Stimulated activated CD4-positive, alpha-beta T cell treated with anti-CD3 and anti-CD28 coated beads, Interleukin-1b, Interleukin-23, amount 100 ng/mL, for 48 hours (primary cell): Measurements from ENCODE around the gene EPS8L1.

ENCODE experiments used
- DNase-seq: peaks from one replicate; pipeline ENCODE4 v3.0.0-alpha.2; 2020

Gene EPS8L1

DNA sequence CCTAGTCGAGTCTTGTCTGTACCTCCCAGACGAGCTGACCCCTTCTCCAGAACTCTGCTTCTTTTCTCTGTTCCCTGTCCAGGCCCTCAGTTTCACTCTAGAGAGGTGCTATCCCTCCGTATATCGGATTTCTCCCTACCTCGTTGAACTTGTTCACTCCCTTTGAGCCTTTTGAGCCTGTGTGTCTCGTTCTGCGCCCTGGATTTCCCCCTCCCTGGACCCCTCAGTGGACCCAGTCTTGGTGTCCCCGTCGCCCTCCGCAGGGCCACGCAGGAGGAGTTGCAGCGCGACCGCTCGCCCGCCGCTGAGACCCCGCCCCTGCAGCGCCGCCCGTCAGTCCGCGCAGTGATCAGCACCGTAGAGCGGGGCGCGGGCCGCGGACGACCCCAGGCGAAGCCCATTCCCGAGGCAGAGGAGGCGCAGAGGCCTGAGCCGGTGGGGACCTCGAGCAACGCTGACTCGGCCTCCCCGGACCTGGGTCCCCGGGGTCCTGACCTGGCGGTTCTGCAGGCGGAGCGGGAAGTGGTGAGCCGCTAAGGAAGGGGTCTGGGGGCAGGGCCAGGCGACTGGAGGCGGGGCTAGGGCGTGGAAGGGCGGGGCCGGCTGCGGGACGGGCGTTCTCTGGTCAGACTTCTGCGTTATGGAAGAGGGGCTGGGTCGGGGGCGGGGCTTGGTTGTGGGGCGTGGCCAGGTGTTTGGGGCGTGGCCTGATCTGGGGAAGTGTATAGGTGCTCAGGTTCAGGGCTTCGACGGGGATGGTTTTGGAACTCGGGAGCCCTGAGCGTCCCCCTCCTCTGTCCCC lies 5.5 kb downstream of the EPS8L1 start:
- peak; percentile 92 for DNase-seq

GRCh38 chr19:55081770-55082019 lies 6.0 kb downstream of the EPS8L1 start:
- DNase-seq = no peak

GRCh38 chr19:55082020-55082851 lies 6.6 kb downstream of the EPS8L1 start:
- peak; percentile 69 for DNase-seq

GRCh38 chr19:55083004-55083850 lies 7.6 kb downstream of the EPS8L1 start:
- no peak for DNase-seq

DNA sequence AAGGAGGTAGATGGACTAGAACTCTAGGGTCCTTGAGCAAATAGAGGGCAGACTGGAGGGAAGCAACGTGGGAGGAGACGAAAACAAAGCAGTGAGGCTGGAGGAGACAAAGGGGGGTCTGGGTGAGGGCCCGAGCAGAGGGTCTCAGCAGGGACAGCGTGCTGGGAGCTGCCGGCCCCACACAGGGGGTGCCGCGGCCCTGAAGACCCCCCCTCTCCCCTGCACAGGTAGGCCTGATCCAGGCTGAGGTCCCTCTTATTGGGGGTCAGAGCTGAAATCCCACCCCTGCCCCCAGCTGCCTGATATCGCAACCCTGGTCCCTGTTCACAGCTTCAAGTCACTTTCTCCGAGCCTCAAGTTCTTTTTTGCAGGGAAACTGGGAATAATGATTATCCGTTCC lies 8.7 kb downstream of the EPS8L1 start:
- DNase-seq = no peak

GRCh38 chr19:55085923-55086715 lies 10.4 kb downstream of the EPS8L1 start:
- no peak for DNase-seq

DNA sequence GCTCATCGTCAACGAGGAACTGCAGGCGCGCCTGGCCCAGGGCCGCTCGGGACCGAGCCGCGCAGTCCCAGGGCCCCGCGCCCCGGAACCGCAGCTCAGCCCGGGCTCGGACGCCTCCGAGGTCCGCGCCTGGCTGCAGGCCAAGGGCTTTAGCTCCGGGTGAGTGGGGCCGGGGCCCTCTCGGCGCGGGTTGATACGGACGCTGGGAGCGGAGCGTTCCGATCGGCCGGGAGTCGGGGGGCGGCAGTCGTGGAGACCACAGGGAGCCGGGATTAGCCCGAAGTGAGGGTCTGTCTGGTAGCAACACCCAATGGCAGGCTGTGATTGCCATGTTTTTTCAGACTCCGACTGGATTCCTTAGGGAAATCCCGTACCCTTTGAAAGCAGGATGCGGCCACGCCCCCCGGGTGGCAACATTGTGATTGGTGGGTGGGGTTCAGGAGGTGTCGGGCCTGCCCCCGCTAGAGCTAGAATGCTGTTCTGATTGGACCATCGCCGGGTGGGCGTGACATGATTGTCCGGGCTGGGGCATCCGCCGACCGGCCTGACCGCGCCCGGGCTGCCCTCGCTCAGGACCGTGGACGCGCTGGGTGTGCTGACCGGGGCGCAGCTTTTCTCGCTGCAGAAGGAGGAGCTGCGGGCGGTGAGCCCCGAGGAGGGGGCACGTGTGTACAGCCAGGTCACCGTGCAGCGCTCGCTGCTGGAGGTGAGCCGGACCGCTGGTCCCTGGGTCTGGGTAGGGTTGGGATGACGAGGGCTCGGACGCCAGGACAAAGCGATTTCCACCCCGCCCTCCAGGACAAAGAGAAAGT lies 11.3 kb downstream of the EPS8L1 start:
- DNase-seq = peak; percentile 53

- no peak for DNase-seq
Measured at GRCh38 chr19:55087542-55087901, 11.9 kb downstream of the EPS8L1 start.

GRCh38 chr19:55088021-55088451 lies 12.4 kb downstream of the EPS8L1 start:
- DNase-seq = no peak

DNA sequence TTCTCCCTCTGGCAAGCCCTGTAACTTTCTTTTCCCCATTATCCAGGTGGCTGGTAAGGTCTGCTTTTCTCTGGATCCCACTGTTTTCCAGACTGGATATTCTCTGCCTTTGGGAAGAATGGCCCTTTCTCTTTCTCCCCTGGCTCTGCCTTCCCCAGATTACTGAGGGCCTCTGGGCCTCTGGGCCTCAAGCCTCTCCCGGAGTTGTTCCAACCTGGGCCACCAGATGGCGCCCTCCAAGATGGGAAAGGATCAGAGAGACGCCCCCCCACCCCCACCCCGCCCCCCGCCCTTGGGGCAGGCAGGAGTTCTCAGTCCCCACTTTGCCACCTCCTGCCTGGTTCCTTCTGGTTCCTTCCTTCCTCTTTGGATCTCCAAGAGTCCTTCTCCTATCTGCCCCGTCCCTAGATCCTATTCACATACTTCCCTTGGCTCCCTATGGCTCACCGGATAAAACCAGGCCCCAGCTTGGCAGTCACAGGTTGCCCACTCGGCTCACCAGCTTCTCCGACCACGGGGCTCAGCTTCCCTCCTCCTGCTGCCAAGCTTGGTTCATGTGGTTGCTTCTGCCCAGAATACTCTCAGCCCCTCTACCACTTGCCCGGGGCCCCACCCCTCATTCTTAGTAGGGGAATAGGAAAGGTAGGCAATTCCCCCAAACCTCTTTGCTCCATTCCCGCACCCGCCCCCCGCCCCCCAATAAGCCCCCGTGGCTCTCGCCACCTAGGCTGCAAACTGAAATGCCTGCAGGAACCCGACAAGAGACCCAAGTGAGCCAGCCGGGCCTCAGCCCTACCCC lies 13.1 kb downstream of the EPS8L1 start:
- DNase-seq = peak; percentile 81

GRCh38 chr19:55089342-55089944 lies 13.8 kb downstream of the EPS8L1 start:
- DNase-seq = no peak

DNA sequence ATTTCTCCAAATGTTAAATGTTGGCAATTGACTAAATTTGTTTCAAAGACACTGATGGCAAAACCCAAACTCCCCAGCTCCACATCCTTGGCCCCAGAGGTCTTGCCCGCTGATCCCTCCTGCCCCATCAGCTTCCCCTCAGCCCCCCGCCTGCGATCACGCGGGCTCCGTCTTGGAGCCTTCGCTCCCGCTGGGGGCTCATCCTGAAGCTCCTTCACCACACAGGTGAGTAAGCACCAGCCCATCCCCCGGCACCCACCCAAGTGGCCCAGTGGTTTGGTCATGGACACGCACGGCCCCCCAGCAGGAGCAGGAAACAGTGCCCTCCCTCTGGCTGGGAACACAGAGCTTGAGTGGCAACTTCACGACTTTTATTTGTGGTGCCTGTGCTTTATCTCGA lies 14.9 kb downstream of the EPS8L1 start:
- no peak for DNase-seq

- DNase-seq = no peak
Measured at GRCh38 chr19:55091126-55091910, 15.6 kb downstream of the EPS8L1 start.

- DNase-seq = no peak
Measured at GRCh38 chr19:55091955-55092354, 16.3 kb downstream of the EPS8L1 start.

- no peak for DNase-seq
Measured at GRCh38 chr19:55092423-55093318, 17.0 kb downstream of the EPS8L1 start.

- DNase-seq = no peak
Measured at GRCh38 chr19:55094456-55095259, 19.0 kb downstream of the EPS8L1 start.

DNA sequence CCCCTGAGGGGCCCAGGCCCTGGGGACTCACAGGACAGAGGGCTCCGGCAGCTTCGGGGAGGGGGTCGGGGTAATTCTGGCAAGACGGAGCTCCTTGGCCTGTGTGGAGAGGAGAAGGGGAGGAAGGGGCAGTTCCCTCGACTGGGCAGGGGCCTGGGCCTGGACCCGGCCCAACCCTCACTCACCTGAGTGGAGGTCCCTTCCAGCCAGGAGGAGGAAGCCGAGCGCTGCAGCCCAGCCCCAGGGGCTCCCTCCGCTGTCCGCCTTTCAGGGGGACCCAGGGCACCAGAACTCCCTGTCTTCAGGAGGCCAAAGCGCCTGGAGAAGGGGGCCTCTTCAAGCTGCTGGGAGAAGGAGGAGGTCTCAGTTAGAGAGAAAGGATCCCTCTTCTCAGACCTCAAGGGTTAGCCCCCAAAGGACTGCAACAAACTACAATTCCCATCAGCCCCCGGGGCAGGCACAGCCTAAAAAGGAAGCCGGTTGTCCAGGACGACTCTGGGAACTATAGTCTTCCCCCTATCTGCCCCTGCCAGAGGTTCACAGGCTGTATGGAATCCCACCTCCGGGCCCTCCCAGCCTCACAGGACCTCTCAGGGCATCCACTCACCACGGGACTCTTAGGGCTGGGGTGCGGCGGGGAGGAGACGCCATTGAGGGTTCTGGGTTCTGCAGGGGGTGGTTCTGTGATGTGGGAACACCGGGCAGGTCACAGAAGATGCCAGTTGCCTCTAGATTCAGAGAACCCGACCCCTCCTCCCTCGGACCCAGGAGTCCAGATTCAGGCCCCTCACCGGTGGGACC lies 19.8 kb downstream of the EPS8L1 start:
- DNase-seq = no peak
